ENCODE data around the gene CDK16.
A peak's percentile ranks its signal among the peaks of the same experiment; 100 is the strongest.

- TF ChIP-seq POLR2A (IDR thresholded peaks at IDR 0.05) (peak in 1 of 4 donors; percentile 30), CTCF (IDR thresholded peaks at IDR 0.05) (no peak)
Measured at GRCh38 chrX:47232803-47233332, 14.4 kb downstream of the CDK16 start, which contains the start of gene USP11.

Measured in stomach (tissue), 4 donors.